Neuron (in vitro differentiated cells): Measurements from ENCODE around the gene TTC21A.

Experiments used
- H2AFZ ChIP-seq: one replicate; pipeline ENCODE4 v1.6.1; 2013; ENCODE audit warnings: low read depth, mild to moderate bottlenecking, inconsistent platforms, low read length, moderate library complexity
- H3K27me3 ChIP-seq: one replicate; pipeline ENCODE4 v1.6.1; 2013; ENCODE audit warnings: low read length; ENCODE audit not compliant: insufficient read depth
- H3K36me3 ChIP-seq: one replicate; pipeline ENCODE4 v1.6.1; 2013; ENCODE audit warnings: low read length; ENCODE audit not compliant: insufficient read depth
- H3K4me1 ChIP-seq: one replicate; pipeline ENCODE4 v1.6.1; 2013; ENCODE audit warnings: low read length; ENCODE audit not compliant: insufficient read depth
- H3K4me3 ChIP-seq: 2 replicates; pipeline ENCODE4 v1.5.1; 2013; ENCODE audit warnings: mild to moderate bottlenecking, low read length, moderate library complexity
- H3K9me3 ChIP-seq: one replicate; pipeline ENCODE4 v1.6.1; 2013; ENCODE audit warnings: low read length

Gene TTC21A

GRCh38 chr3:39088456-39088855, 19.0 kb upstream of the TTC21A start:
- Histone ChIP-seq H3K4me1 (no peaks in the 10 kb centered on the region), H3K4me3 (no peak overlapping the region), H3K36me3 (peaks cover 82% of the 10 kb centered on the region), H3K27me3 (no peaks in the 10 kb centered on the region), H2AFZ (no peak overlapping the region), H3K9me3 (no peaks in the 10 kb centered on the region)

- Histone ChIP-seq H3K4me1 (no peaks in the 10 kb centered on the region), H3K27me3 (no peaks in the 10 kb centered on the region), H3K9me3 (no peaks in the 10 kb centered on the region), H3K4me3 (no peak overlapping the region), H3K36me3 (peaks cover 84% of the 10 kb centered on the region), H2AFZ (no peak overlapping the region)
These were observed 18.6 kb upstream of the TTC21A start for GRCh38 chr3:39088889-39089288.

- H3K9me3 ChIP-seq: no peaks in the 10 kb centered on the region
- H2AFZ ChIP-seq: no peak overlapping the region
- no peaks in the 10 kb centered on the region for H3K27me3 ChIP-seq
- H3K4me3 ChIP-seq: no peak overlapping the region
- peaks cover 2% of the 10 kb centered on the region for H3K4me1 ChIP-seq
- H3K36me3 ChIP-seq: peaks cover 90% of the 10 kb centered on the region
These were observed 16.6 kb upstream of the TTC21A start for GRCh38 chr3:39090922-39091321.

- peaks cover 90% of the 10 kb centered on the region for H3K36me3 ChIP-seq
- no peaks in the 10 kb centered on the region for H3K9me3 ChIP-seq
- H2AFZ ChIP-seq: no peak overlapping the region
- peaks cover 14% of the 10 kb centered on the region for H3K4me1 ChIP-seq
- H3K27me3 ChIP-seq: no peaks in the 10 kb centered on the region
- H3K4me3 ChIP-seq: no peak overlapping the region
These were observed 12.4 kb upstream of the TTC21A start for GRCh38 chr3:39094851-39095677.

GRCh38 chr3:39095778-39096177, 11.7 kb upstream of the TTC21A start:
- H2AFZ ChIP-seq: no peak overlapping the region
- no peaks in the 10 kb centered on the region for H3K9me3 ChIP-seq
- H3K4me1 ChIP-seq: peaks cover 14% of the 10 kb centered on the region
- H3K36me3 ChIP-seq: peaks cover 92% of the 10 kb centered on the region
- no peaks in the 10 kb centered on the region for H3K27me3 ChIP-seq
- no peak overlapping the region for H3K4me3 ChIP-seq

- peaks cover 14% of the 10 kb centered on the region for H3K4me1 ChIP-seq
- H3K27me3 ChIP-seq: no peaks in the 10 kb centered on the region
- peaks cover 86% of the 10 kb centered on the region for H3K36me3 ChIP-seq
- no peak overlapping the region for H2AFZ ChIP-seq
- no peaks in the 10 kb centered on the region for H3K9me3 ChIP-seq
- H3K4me3 ChIP-seq: no peak overlapping the region
These were observed 10.7 kb upstream of the TTC21A start for GRCh38 chr3:39096775-39097174.

- H3K4me3 ChIP-seq: no peak overlapping the region
- H3K27me3 ChIP-seq: no peaks in the 10 kb centered on the region
- no peak overlapping the region for H2AFZ ChIP-seq
- H3K9me3 ChIP-seq: no peaks in the 10 kb centered on the region
- H3K4me1 ChIP-seq: peaks cover 14% of the 10 kb centered on the region
- H3K36me3 ChIP-seq: peaks cover 75% of the 10 kb centered on the region
These were observed 9.6 kb upstream of the TTC21A start for GRCh38 chr3:39097716-39098472.

GRCh38 chr3:39098473-39099000, 8.9 kb upstream of the TTC21A start:
- H3K36me3 ChIP-seq: peaks cover 69% of the 10 kb centered on the region
- H2AFZ ChIP-seq: no peak overlapping the region
- H3K4me3 ChIP-seq: no peak overlapping the region
- peaks cover 14% of the 10 kb centered on the region for H3K4me1 ChIP-seq
- no peaks in the 10 kb centered on the region for H3K27me3 ChIP-seq
- no peaks in the 10 kb centered on the region for H3K9me3 ChIP-seq

GRCh38 chr3:39099242-39099641, 8.2 kb upstream of the TTC21A start:
- H3K4me3 ChIP-seq: no peak overlapping the region
- peaks cover 14% of the 10 kb centered on the region for H3K4me1 ChIP-seq
- no peaks in the 10 kb centered on the region for H3K9me3 ChIP-seq
- peaks cover 62% of the 10 kb centered on the region for H3K36me3 ChIP-seq
- no peaks in the 10 kb centered on the region for H3K27me3 ChIP-seq
- no peak overlapping the region for H2AFZ ChIP-seq

- H3K9me3 ChIP-seq: no peaks in the 10 kb centered on the region
- peaks cover 56% of the 10 kb centered on the region for H3K36me3 ChIP-seq
- H3K27me3 ChIP-seq: no peaks in the 10 kb centered on the region
- H3K4me1 ChIP-seq: peaks cover 14% of the 10 kb centered on the region
- H2AFZ ChIP-seq: no peak overlapping the region
- no peak overlapping the region for H3K4me3 ChIP-seq
These were observed 7.6 kb upstream of the TTC21A start for GRCh38 chr3:39099738-39100499.

GRCh38 chr3:39100500-39100886, 7.0 kb upstream of the TTC21A start:
- Histone ChIP-seq H3K9me3 (no peaks in the 10 kb centered on the region), H3K4me3 (no peak overlapping the region), H2AFZ (no peak overlapping the region), H3K4me1 (peaks cover 16% of the 10 kb centered on the region), H3K27me3 (no peaks in the 10 kb centered on the region), H3K36me3 (peaks cover 50% of the 10 kb centered on the region)

- Histone ChIP-seq H3K4me3 (no peak overlapping the region), H3K36me3 (peaks cover 49% of the 10 kb centered on the region), H3K9me3 (no peaks in the 10 kb centered on the region), H3K4me1 (peaks cover 18% of the 10 kb centered on the region), H2AFZ (no peak overlapping the region), H3K27me3 (no peaks in the 10 kb centered on the region)
These were observed 6.3 kb upstream of the TTC21A start for GRCh38 chr3:39101022-39101689.
